ENCODE data around the gene DGKH.
"Not testable (repeated sequence)": the region's sequence is repeated elsewhere in the genome, so short reads cannot be mapped to it uniquely, and the experiment has no call there.

DGKH gene

GRCh38 chr13:42075517-42075916 lies 27.1 kb downstream of the DGKH start:
- no peak for DNase-seq (ENCODE audit: low read depth)

GRCh38 chr13:42076309-42076713 lies 27.9 kb downstream of the DGKH start:
- DNase-seq (ENCODE audit: low read depth) = no peak

- DNase-seq (ENCODE audit: low read depth) = no peak
These were observed 29.8 kb downstream of the DGKH start for GRCh38 chr13:42078128-42078808.

GRCh38 chr13:42083138-42083770 lies 34.8 kb downstream of the DGKH start:
- DNase-seq (ENCODE audit: low read depth) = no peak

- DNase-seq (ENCODE audit: low read depth) = no peak
These were observed 36.3 kb downstream of the DGKH start for GRCh38 chr13:42084722-42085121.

GRCh38 chr13:42086582-42086981 lies 38.1 kb downstream of the DGKH start:
- no peak for DNase-seq (ENCODE audit: low read depth)

GRCh38 chr13:42094516-42095040 lies 46.1 kb downstream of the DGKH start:
- DNase-seq (ENCODE audit: low read depth) = no peak

- not testable (repeated sequence) for DNase-seq (ENCODE audit: low read depth)
These were observed 47.8 kb downstream of the DGKH start for GRCh38 chr13:42096222-42096621.

- no peak for DNase-seq (ENCODE audit: low read depth)
These were observed 51.7 kb downstream of the DGKH start for GRCh38 chr13:42099962-42100675.

- DNase-seq (ENCODE audit: low read depth) = no peak
These were observed 52.5 kb downstream of the DGKH start for GRCh38 chr13:42100960-42101359.

GRCh38 chr13:42101821-42102585 lies 53.6 kb downstream of the DGKH start:
- no peak for DNase-seq (ENCODE audit: low read depth)

GRCh38 chr13:42102961-42103865 lies 54.8 kb downstream of the DGKH start:
- no peak for DNase-seq (ENCODE audit: low read depth)

- no peak for DNase-seq (ENCODE audit: low read depth)
These were observed 58.5 kb downstream of the DGKH start for GRCh38 chr13:42106998-42107397.

- DNase-seq (ENCODE audit: low read depth) = no peak
These were observed 59.0 kb downstream of the DGKH start for GRCh38 chr13:42107421-42107820.

GRCh38 chr13:42108217-42108616 lies 59.8 kb downstream of the DGKH start:
- DNase-seq (ENCODE audit: low read depth) = no peak

GRCh38 chr13:42109957-42110356 lies 61.5 kb downstream of the DGKH start:
- DNase-seq (ENCODE audit: low read depth) = no peak

- DNase-seq (ENCODE audit: low read depth) = peak; percentile 68
These were observed 62.1 kb downstream of the DGKH start for GRCh38 chr13:42110410-42111155.

- no peak for DNase-seq (ENCODE audit: low read depth)
These were observed 64.4 kb downstream of the DGKH start for GRCh38 chr13:42112864-42113263.

- DNase-seq (ENCODE audit: low read depth) = no peak
These were observed 65.0 kb downstream of the DGKH start for GRCh38 chr13:42113478-42113877.

GRCh38 chr13:42114278-42114677 lies 65.8 kb downstream of the DGKH start:
- DNase-seq (ENCODE audit: low read depth) = no peak
